ENCODE results near the gene TMEM170A.
A peak's percentile ranks its signal among the peaks of the same experiment; 100 is the strongest.
"Not testable (repeated sequence)": the region's sequence is repeated elsewhere in the genome, so short reads cannot be mapped to it uniquely, and the experiment has no call there.

Gene TMEM170A

DNA sequence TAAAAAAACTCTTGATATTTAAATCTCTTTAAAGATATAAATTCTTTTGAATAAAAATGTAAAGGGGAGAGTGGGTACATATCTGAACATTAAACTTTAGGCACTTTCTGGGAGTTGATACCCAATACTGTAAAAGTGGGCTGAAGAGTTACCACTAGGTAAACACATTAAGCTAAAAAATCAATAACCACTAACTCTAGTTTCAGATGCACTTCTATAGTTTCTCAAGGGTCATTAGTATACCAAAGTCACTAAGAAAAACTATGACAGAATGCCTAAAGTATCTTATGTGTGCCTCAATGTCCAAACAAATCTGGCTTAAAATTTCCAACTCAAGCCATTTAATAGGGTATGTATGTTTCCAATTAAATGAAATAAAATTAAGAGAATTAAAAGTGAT is 18.1 kb downstream of the TMEM170A start:
- no peak for DNase-seq

DNA sequence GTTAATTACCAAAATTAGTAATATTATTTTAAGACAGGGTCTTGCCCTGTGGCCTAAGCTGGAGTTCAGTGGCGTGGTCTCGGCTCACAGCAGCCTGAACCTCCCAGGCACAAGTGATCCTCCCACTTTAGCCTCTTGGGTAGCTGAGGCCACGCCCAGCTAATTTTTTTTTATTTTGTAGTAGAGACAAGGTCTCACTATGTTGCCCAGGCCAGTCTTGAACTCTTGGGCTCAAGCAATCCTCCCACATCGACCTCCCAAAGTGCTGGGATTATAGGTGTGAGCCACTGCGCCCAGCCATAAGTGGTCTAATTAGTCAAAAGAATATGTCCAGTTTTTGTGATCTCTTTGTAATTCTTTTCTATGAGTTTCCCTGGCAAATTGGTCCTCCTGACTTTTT is 19.2 kb downstream of the TMEM170A start:
- DNase-seq: no peak

DNA sequence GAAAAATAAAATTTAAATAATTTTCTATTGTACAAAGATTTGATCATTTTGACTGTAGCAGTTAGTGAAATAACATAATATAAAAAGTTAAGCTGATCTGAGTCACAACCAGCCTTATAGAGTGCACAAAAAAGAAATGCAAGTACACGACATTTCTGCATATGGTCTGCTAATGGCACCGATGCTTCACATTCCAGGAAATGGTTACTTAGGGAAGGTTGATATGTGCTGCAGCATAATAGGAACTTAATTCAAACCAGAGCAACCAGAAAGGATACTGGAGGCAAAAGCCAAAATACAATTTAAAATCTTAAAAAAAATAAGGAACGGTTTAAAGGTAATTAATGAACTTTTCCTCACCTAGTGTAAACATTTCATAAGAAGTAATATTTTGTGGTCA is 21.2 kb downstream of the TMEM170A start:
- DNase-seq: no peak

DNA sequence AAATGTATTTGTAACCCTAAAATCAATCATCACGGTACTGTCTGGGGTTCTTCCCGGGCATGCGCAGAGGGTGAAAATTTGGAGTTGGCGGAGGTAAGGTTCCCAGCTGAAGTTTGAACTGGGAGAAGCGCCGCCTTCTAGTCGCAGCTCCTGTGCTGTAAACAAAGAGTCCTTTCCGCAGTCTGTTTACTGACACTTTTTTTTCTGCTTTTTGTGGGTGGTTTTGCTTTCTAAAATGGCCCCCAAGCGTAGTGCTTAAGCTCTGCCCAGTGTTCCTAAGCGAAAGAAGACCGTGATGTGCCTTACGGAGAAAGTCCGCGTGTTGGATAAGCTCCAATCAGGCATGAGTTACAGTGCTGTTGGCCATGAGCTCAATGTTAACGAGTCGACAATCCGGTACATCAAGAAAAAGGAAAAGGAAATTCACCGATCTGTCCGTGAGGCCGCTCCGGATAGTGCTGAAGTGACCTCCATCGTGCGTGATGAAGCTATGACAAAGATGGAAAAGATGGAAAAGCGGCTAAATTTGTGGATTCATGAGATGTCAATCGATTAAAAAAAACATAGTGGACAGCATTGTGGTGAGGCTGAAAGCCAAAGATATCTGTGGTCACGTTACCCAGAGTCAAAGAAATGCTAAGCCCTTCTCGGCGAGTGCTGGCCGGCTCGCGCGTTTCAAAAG is 30.6 kb downstream of the TMEM170A start:
- no peak for DNase-seq

DNA sequence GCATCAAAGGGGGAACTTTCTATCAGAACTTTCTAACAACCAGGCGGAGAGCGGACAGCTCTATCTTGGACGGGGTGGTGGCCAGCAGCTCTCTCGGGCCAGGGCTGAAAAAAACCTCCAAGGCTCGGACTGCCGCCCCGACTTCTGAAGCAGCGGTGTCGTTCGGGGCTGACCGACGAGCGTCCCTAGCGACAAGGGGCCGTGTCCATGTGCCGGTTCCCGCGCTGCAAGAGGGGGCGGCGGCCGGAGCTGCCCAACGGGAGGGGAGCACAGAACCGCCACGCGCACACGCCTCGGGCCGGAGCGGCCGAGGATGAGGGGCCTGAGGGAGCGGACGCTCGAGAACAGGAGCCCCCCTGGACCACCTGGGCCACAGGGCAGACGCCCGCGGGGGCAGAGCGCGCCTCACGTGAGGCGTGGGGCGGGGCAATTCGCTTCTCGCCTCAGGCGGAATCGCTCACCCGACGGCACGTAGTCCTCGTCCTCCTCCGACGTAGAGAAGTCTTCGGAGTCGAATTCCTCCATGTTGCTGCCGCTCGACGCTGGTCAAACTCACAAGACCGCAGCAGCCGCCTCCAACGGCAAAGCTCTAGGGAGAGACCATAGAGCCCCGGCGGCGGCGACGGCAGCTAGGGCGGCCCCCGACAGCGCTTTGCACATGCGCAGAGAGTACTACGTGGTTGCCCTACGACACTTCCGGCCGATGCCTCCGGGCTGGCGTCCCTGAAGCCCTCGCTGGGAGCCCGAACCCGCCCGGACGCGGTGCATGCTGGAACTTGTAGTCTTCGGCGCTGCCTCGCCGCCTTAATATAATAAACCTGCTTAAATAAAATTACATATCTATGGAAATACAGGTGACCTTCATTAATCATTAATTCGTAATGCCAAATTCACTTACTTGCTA is 31.4 kb downstream of the TMEM170A start, which contains the start of gene CFDP1:
Gene CFDP1 (minus strand): TSS at position 676 of the 904 bp plus-strand sequence. CDS start 151 bp downstream, at position 525.
- DNase-seq: peak; percentile 94

DNA sequence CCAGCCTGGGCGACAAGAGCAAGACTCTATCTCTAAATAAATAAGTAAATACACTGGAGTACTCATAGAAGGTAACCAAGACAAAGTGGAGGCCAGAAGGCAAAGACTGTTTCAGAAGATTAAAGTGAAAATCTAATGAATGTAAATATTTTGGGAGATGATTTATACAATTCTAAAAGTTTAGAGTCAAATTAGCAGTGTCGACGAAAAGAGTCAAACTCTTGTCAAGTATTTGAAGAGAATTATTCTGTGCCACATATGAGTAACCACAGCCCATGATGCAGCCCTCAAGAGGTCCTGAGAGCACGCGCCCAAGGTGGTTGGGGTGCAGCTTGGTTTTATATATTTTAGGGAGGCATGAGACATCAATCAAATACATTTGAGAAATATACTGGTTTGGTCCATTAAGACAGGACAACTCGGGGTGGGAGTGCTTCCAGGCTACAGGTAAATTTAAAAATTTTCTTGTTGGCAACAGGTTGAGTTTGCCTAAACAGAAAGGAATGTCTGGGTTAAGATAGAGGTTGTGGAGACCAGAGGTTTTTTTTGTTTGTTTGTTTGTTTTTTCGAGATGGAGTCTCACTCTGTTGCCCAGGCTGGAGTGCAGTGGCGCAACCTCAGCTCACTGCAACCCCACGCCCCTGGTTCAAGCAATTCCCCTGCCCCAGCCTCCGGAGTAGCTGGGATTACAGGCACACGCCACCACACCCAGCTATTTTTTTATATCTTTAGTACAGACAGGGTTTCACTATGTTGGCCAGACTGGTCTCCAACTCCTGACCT is 34.7 kb downstream of the TMEM170A start:
- no peak for DNase-seq

DNA sequence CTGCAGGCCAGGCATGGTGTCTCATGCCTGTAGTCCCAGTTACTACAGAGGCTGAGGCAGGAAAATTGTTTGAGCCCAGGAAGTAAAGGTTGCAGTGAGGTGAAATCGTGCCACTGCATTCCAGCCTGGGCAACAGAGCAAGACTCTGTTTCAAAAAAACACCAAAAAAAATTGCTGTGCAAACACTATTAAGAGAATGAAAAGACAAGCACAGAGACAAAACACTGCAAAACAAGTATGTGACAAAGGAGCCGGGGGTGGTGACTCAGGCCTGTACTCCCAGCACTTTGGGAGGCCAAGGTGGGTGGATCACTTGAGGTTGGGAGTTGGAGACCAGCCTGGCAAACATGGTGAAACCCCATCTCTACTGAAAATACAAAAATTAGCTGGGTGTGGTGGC is 38.0 kb downstream of the TMEM170A start:
- not testable (repeated sequence) for DNase-seq

DNA sequence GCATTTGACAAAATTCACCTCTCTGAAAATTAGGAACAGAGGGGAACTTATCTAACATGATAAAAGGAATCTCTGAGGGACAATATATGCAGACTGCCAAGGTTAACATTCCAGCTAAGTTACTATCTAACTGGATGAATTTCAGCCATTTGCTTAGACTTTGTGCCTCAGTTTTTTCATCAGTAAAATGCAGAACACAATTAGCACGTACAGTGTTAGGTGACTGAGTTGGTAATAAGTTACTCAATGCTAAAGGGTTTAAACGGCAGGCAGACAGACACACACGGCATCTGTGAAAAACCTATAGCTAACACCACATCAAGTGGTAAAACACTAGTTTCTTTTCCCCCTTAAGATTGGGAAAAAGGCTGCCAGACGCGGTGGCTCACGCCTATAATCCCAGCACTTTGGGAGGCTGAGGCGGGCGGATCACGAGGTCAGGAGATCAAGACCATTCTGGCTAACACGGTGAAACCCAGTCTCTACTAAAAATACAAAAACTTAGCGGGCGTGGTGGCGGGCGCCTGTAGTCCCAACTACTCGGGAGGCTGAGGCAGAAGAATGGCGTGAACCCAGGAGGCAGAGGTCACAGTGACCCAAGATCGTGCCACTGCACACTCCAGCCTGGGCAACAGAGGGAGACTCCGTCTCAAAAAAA is 40.3 kb downstream of the TMEM170A start:
- DNase-seq: not testable (repeated sequence)

DNA sequence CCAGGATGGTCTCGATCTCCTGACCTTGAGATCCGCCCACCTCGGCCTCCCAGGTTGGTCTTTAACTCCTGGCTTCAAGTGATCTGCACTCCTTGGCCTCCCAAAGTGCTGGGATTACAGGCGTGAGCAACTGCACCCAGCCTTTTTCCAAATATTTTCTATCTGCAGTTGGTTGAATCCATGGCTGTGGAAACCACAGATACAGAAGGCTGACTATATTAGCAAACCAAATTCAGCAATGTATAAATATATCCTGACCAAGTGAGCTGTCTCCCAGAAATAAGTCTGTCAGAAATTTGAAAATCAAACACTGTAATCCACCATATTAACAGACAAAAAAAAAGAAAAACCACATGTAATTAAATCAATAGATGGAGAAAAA is 40.8 kb downstream of the TMEM170A start:
- DNase-seq: no peak

DNA sequence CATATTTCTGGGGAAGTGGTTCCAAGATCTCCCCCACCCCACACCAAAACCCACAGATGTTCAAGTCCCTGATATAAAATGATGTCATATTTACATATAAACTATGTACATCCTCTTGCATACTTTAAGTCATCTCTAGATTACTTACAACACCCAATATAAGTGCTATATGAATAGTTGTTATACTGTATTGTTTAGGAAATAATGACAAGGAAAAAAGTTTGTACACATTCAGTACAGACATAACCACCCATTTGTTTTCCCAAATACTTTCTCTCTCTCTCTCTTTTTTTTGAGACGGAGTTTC is 42.7 kb downstream of the TMEM170A start:
- no peak for DNase-seq

DNA sequence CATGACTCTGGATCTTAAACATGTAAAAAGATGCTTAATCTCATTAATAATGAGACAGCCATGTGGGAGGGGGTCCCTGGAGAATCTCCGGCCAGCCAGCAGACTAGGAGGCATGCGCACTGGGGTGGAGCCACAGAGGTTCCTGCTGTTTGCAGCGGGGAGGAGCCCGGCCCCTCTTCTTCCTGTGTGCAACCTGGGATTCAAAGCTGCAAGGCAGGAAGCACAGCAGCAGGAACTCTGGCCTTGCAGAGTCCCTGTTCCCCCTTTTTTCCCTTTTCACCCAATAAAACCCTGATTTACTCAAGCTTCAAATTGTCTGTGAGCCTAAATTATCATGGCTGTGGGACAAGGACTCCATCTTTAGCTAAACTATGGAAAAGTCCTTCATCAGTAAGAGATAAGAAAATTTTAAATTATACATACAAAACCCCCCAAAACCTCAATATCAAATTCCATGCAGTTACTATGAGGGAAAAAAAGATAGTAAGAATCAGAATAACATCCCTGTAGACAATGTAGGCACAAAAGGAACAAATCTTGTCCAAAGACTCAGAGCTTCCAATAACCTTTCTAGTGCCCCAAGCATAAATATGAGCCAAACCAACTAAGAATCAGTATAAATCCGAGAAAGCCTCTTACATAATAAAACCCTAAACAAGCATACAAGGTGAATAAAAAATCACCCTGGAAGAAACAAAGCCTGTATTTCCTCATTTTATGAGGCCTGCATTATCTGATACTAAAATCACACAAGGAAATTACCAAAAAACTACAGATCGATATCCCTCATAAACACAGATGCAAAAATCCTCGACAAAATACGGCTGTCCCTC is 43.3 kb downstream of the TMEM170A start:
- peak; percentile 24 for DNase-seq

DNA sequence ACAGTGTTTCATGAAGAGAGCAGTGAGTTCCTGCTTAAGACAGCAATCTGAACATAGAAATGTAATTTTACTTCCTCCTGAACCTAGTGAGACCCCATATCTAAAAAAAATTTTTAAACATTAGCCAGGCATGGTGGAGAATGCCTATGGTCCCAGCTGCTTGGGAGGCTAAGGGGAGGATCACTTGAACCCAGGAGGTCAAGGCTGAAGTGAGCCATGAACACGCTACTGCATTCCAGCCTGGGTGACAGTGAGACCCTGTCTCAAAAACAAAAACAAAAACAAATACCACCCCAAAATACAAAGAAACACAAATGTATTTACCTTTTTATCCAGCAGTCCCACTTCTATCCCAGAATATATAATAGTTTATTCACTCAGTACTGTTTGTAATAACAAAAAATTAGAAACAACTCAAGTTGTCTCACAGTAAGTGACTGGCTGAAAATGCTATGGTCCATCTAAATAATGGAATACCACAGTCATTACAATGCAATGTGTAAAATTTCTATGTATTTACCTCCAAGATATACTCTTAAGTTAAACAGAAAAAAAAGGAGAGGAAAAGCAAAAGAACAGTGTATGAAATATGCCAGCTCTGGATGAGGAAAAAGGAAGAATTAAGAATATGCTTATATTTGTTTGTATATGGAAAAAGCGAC is 47.5 kb downstream of the TMEM170A start:
- DNase-seq: no peak

DNA sequence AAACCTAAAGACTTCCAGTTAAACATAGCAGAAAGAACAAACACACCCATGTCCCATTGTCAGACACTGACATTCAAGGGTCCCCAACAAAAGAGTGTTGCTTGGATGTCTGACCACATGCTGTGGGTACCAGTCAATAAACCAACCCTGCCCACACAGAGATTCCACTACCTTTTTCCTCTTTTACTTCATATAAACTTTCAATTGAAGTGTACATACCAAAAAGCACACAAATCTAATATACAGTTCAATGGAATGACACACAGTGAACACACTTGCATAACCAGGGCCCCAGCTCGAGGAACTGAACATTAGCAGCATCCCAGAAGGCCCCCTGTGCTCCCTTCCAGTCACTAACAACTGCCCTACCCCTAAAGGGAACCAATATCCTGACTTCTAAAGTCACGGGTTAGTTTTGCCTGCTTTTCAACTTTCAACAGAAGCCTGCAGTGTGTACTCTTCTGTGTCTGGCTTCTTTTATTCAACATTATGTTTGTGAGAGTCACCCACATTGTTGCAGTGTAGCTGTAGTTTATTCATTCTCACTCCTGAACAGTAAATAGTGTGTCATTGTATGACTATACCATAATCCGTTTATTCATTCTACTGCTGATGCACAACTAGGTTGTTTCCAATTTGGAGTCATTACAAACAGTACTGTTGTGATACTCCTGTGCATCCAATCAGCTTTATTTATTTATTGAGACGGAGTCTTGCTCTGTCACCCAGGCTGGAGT is 49.2 kb downstream of the TMEM170A start:
- DNase-seq: no peak

DNA sequence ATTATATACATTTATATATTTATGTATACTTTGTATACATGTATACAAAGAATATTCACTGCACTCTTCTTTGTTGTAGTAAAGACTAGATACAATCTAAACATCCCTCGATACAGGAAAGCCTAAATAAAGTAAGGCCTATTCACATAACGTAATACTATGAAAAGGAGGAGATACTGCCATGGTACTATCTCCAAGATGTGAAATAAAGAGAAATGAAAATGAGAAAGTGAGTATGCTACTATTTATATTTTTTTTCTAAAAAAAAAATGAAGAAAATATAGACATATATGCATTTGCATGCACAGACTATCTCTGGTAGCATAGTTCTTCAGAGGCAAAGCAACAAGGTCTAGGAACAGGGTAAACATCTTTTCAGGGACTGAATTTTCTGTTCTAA is 50.5 kb downstream of the TMEM170A start:
- no peak for DNase-seq

DNA sequence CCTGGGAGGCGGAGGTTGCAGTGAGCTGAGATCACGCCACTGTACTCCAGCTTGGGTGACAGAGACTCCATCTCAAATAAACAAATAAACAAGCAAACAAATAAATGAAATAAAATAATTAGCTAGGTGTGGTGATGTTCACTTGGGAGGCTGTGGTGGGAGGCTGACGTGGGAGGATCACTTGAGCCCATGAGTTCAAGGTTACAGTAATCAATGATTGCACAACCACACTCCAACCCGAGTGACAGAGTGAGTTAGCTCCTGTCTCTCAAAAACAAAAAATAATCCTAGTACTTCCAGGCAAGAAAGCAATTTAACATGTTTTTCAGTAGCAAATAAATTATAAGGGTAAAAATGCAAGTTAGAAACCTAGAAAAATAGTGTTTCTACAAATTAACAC is 57.5 kb downstream of the TMEM170A start:
- no peak for DNase-seq

DNA sequence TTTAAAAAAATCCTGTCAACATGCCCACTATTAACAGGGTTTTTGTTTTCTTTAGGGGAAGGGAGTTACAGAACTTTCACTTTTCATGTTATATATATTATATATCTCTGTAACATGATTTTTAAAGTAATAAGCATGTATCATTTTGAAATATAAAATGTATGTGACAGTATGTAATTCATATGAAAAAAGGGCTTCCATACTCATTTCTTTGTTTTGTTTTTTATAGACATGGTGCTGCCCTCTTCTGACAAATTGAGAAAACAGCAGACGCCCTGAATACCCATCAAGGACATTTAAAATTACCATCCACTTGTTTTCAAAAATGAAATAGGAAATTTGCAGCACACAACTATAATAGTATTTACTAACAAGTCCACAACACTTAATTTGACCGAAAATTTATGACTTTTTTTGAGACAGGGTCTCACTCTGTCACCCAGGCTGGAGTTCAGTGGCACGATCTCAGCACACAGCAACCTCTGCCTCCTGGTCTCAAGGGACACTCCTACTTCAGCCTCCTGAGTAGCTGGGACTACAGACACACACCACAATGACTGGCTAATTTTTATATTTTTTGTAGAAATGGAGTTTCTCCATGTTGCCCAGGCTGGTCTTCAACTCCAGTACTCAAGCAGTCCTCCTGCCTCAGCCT is 61.5 kb downstream of the TMEM170A start:
- no peak for DNase-seq

DNA sequence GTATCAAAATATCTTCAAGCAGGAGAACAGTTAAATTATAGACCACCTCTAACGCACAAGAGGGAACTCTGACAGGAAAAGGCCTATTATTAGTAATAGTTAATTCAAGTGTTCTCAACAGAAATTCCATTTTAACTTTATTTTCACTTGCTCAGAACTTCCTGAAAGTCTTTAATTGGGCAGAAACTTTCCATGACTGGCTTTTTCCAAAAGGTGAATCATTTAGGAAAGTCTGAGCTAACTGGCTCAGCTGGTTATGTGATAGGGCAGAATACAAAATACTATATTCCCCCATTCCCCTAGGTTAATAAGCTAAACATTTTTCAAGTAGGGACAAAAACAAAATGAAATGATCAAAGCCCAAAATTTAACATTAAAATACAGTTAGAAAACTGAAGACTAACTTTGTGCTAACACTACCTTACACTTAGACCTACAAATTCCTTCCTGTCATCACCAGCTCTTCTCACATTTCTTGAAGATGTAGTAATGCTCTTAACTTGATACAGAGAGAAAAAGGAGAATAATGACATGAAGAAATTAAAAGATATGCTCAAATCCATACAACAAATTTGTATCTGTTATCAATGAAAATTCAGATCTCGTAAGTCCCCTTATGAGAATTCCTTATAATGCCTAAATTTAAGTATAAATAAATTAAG is 62.2 kb downstream of the TMEM170A start:
- DNase-seq: no peak

DNA sequence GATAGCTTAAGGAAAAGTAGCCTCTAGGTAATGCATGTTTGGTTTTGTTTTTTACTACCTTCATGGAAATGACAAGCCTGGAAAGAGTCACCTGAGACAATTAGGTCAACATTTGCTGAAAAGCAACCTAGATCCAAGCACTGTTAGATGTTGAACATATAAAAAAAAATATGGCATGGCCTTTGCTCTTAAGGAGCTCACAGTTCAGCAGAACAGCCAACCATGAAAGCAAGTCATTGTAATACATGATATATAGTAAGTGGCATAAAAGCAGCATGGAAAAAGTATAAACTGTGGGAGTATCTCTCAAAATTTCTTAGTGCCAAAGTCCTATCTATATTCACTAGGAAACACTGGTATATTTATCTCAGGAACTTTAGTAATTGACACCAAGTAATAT is 62.8 kb downstream of the TMEM170A start:
- DNase-seq: no peak

DNA sequence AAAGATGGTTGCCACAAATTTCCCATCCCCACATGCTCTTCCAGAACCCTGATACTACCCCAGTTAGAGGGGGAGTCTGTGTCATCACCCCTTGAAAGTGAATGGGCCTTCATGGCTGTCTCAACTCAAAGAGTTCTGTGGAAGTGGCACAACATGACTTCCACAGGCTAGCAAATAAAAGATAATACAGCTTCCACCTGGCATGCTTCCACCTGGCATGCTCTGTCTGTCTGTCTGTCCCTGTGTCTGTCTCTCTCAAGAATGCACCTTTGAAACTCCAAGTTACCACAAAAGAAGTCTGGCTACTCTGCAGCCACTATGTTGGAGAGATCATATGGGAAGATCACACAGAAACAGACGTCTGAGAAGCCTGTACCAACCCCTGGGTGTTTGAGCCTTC is 66.2 kb downstream of the TMEM170A start:
- no peak for DNase-seq

DNA sequence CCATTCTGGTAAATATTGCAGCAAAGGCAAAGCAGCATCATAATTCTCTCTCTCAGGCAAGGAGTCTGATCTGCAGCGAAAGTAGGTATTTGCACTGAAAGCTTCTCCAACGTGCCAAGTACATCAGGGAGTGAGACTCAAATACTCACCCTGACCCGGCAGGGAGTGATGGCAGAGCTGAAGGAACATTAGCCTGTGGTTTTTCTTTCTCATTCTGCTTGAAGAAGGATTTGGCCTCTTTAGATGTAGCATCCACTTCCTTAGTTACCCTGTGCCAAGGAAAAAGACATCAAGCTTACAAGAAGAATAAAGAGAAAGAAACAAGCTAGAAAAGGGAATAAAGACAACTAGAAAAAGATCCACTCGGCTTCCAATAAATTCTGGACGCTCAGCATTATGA is 69.5 kb downstream of the TMEM170A start:
- DNase-seq: no peak

Data from stimulated activated CD4-positive, alpha-beta T cell treated with anti-CD3 and anti-CD28 coated beads, Interleukin-4, amount 100 ng/mL, for 1 hour (primary cell).